NOMO-1 (cell line): Measurements from ENCODE around the gene FARP2.
"Not testable (repeated sequence)": the region's sequence is repeated elsewhere in the genome, so short reads cannot be mapped to it uniquely, and the experiment has no call there.

Experiments
- DNase-seq, 2 experiments: peaks; one replicate each; lab custom pipeline; 2025; ENCODE audit not compliant: unreplicated experiment in 2 of 2; lab: John Stamatoyannopoulos, UW

FARP2 gene

GRCh38 chr2:241364781-241365180 is 8.7 kb downstream of the FARP2 start:
- no peak for DNase-seq

GRCh38 chr2:241366678-241367077 is 10.6 kb downstream of the FARP2 start:
- DNase-seq = no peak

GRCh38 chr2:241368643-241369042 is 12.6 kb downstream of the FARP2 start:
- DNase-seq = no peak

- no peak for DNase-seq
Observed at GRCh38 chr2:241372361-241372992, 16.4 kb downstream of the FARP2 start.

- no peak for DNase-seq
Observed at GRCh38 chr2:241373446-241373845, 17.4 kb downstream of the FARP2 start.

GRCh38 chr2:241373906-241374305 is 17.8 kb downstream of the FARP2 start:
- DNase-seq = not testable (repeated sequence)

- DNase-seq = no peak
Observed at GRCh38 chr2:241375300-241375699, 19.2 kb downstream of the FARP2 start.

- no peak for DNase-seq
Observed at GRCh38 chr2:241376808-241377207, 20.7 kb downstream of the FARP2 start.

GRCh38 chr2:241378816-241379215 is 22.7 kb downstream of the FARP2 start:
- no peak for DNase-seq

GRCh38 chr2:241379481-241380480 is 23.7 kb downstream of the FARP2 start:
- DNase-seq = no peak

- DNase-seq = peak in 1 of 2 experiments; percentile 35
Observed at GRCh38 chr2:241381872-241382271, 25.8 kb downstream of the FARP2 start.

- DNase-seq = not testable (repeated sequence)
Observed at GRCh38 chr2:241385450-241385849, 29.4 kb downstream of the FARP2 start.

- DNase-seq = no peak
Observed at GRCh38 chr2:241386519-241386918, 30.4 kb downstream of the FARP2 start.

GRCh38 chr2:241389697-241390096 is 33.6 kb downstream of the FARP2 start:
- DNase-seq = no peak

GRCh38 chr2:241390301-241391206 is 34.5 kb downstream of the FARP2 start:
- no peak for DNase-seq

- peak in 1 of 2 experiments; percentile 13 for DNase-seq
Observed at GRCh38 chr2:241391892-241392665, 36.0 kb downstream of the FARP2 start.

- DNase-seq = not testable (repeated sequence)
Observed at GRCh38 chr2:241392753-241393152, 36.7 kb downstream of the FARP2 start.

- DNase-seq = no peak
Observed at GRCh38 chr2:241393524-241394196, 37.6 kb downstream of the FARP2 start.

- not testable (repeated sequence) for DNase-seq
Observed at GRCh38 chr2:241396809-241397208, 40.7 kb downstream of the FARP2 start.
